HepG2 (cell line): ENCODE results near the gene ZNF629. TPM values are rescaled to one million over a fixed set of nuclear protein-coding genes. Genes with fewer than 3 reads are reported as not detected.

Experiments used
- CBX5 ChIP-seq: sonication (generic); formaldehyde crosslinking; IDR thresholded peaks from 2 replicates; pipeline ENCODE4 v1.4.0; 2020; ENCODE audit warnings: missing genetic modification reagents, borderline replicate concordance
- EP300 ChIP-seq, 3 experiments: sonication (generic) in 1 of 3; formaldehyde crosslinking in 1 of 3; IDR thresholded peaks; 2 replicates each; pipeline versions ENCODE4 v1.5.1 to v1.6.1; 2011 to 2020; ENCODE audit warnings: low read depth in 2 of 3, low read length in 2 of 3, borderline replicate concordance in 1 of 3, improper control_type of control experiment in 1 of 3, mild to moderate bottlenecking in 1 of 3, missing genetic modification reagents in 1 of 3, moderate library complexity in 1 of 3
- GLI4 ChIP-seq: sonication (generic); formaldehyde crosslinking; IDR thresholded peaks from 2 replicates; pipeline ENCODE4 v1.5.1; 2020; ENCODE audit warnings: missing genetic modification reagents, mild to moderate bottlenecking, moderate library complexity, borderline replicate concordance
- GRHL1 ChIP-seq: sonication (generic); formaldehyde crosslinking; conservative IDR thresholded peaks from 2 replicates; pipeline ENCODE4 v1.8.0; 2022; ENCODE audit warnings: missing genetic modification reagents
- KDM2A ChIP-seq: sonication (generic); formaldehyde crosslinking; IDR thresholded peaks from 2 replicates; pipeline ENCODE4 v1.4.0; 2020; ENCODE audit warnings: low read depth, missing genetic modification reagents, borderline replicate concordance
- MAFG ChIP-seq: sonication (generic); formaldehyde crosslinking; IDR thresholded peaks from 2 replicates; pipeline ENCODE4 v1.5.1; 2020; ENCODE audit warnings: mild to moderate bottlenecking, missing genetic modification reagents
- MYC ChIP-seq: sonication (generic); formaldehyde crosslinking; IDR thresholded peaks from 2 replicates; pipeline ENCODE4 v1.9.0; 2021; ENCODE audit warnings: missing genetic modification reagents, borderline replicate concordance
- NR2F6 ChIP-seq, 2 experiments: IDR thresholded peaks; 2 replicates each; pipeline ENCODE4 v1.6.1; 2016; ENCODE audit warnings: antibody characterized with exemption in 1 of 2, mild to moderate bottlenecking in 1 of 2
- POLR2AphosphoS2 ChIP-seq: IDR thresholded peaks from 2 replicates; pipeline ENCODE4 v1.6.1; 2011; ENCODE audit warnings: low read depth, low read length, improper control_type of control experiment
- RBM22 ChIP-seq: fragments of 200-400 bp; formaldehyde crosslinking; optimal IDR thresholded peaks from 2 replicates; pipeline ENCODE3; 2017; ENCODE audit warnings: mild to moderate bottlenecking, low read length, moderate library complexity
- RELA ChIP-seq: sonication (generic); formaldehyde crosslinking; IDR thresholded peaks from 2 replicates; pipeline ENCODE4 v1.4.0; 2020; ENCODE audit warnings: missing genetic modification reagents
- U2AF1 ChIP-seq: fragments of 200-400 bp; formaldehyde crosslinking; optimal IDR thresholded peaks from 2 replicates; pipeline ENCODE3; 2017; ENCODE audit warnings: mild to moderate bottlenecking, low read depth, low read length
- ZBTB46 ChIP-seq: sonication (generic); formaldehyde crosslinking; IDR thresholded peaks from 2 replicates; pipeline ENCODE4 v1.4.0; 2020; ENCODE audit warnings: mild to moderate bottlenecking, missing genetic modification reagents, borderline replicate concordance
- ZFY ChIP-seq: sonication (generic); formaldehyde crosslinking; IDR thresholded peaks from 2 replicates; pipeline ENCODE4 v1.4.0; 2020; ENCODE audit warnings: missing genetic modification reagents
- ZGPAT ChIP-seq: IDR thresholded peaks from 2 replicates; pipeline ENCODE4 v1.6.1; 2016; ENCODE audit warnings: mild to moderate bottlenecking
- ZNF17 ChIP-seq: sonication (generic); formaldehyde crosslinking; IDR thresholded peaks from 2 replicates; pipeline ENCODE4 v1.5.0; 2020; ENCODE audit warnings: mild to moderate bottlenecking, missing genetic modification reagents
- ZNF235 ChIP-seq: sonication (generic); formaldehyde crosslinking; IDR thresholded peaks from 2 replicates; pipeline ENCODE4 v1.8.1; 2023; ENCODE audit warnings: mild to moderate bottlenecking, missing genetic modification reagents, borderline replicate concordance
- ZNF639 ChIP-seq: conservative IDR thresholded peaks from 2 replicates; pipeline ENCODE4 v1.6.1; 2018; ENCODE audit warnings: missing genetic modification reagents
- ZNF670 ChIP-seq: sonication (generic); formaldehyde crosslinking; IDR thresholded peaks from 2 replicates; pipeline ENCODE4 v1.8.0; 2022; ENCODE audit warnings: mild to moderate bottlenecking, missing genetic modification reagents, borderline replicate concordance
- ZNF773 ChIP-seq: sonication (generic); formaldehyde crosslinking; IDR thresholded peaks from 2 replicates; pipeline ENCODE4 v1.4.0; 2020; ENCODE audit warnings: missing genetic modification reagents, borderline replicate concordance
- polyA plus RNA-seq, 8 experiments: library from polyadenylated mRNA; depleted of rRNA in 3 of 8; stranded (reverse) in 7 of 8; unstranded in 1 of 8; fragments of >200 nt; fragmentation: Illumina TruSeq in 4 of 8; extraction: Trizol in 4 of 8; gene quantifications; 2 replicates each; pipeline versions ENCODE4 v1.2.1 to v1.2.3, GENCODE V29; 2011 to 2016; ENCODE audit warnings: low read depth in 4 of 8, missing spikeins in 1 of 8, mixed read lengths in 1 of 8; ENCODE audit not compliant: insufficient read depth in 1 of 8
- total RNA-seq, 5 experiments: library from RNA; depleted of rRNA; stranded (reverse); fragments of >200 nt; fragmentation: Illumina TruSeq; extraction: Trizol; gene quantifications; 2 replicates each; pipeline ENCODE4 v1.2.3, GENCODE V29; 2016; ENCODE audit warnings: low read depth in 1 of 5

The ZNF629 gene
- total and polyA plus RNA-seq, 2 of the 13 experiments (the other 11 are each of a cell fraction or from before 2014, with no cell fraction given), result 6.1 to 16.5 TPM

GRCh38 chr16:30787613-30788378 is 791 bp upstream of the ZNF629 start (continued):
- TF ChIP-seq GLI4 (CRISPR knock-in tag), result no peak
- TF ChIP-seq NR2F6 (IDR thresholded peaks at IDR 0.05), result no peak
- TF ChIP-seq NR2F6 (CRISPR knock-in tag; IDR thresholded peaks at IDR 0.05), result peak; percentile 40; the same call in 1 of the 2 replicates
- no peak for TF ChIP-seq ZGPAT (CRISPR knock-in tag)
- no peak for TF ChIP-seq U2AF1
- TF ChIP-seq ZNF639 (CRISPR knock-in tag), result no peak
- TF ChIP-seq ZNF773 (CRISPR knock-in tag), result no peak
- TF ChIP-seq ZNF235 (CRISPR knock-in tag), result peak; percentile 84
- TF ChIP-seq EP300 (IDR thresholded peaks at IDR 0.05; ENCODE audit: low read depth in 2 of 2, low read length in 2 of 2), result no peak
- no peak for TF ChIP-seq EP300 (CRISPR knock-in tag; IDR thresholded peaks at IDR 0.05; ENCODE audit: borderline replicate concordance)
- TF ChIP-seq POLR2AphosphoS2, result no peak
- no peak for TF ChIP-seq ZNF670 (CRISPR knock-in tag)
- no peak for TF ChIP-seq CBX5 (CRISPR knock-in tag)
- no peak for TF ChIP-seq ZBTB46 (CRISPR knock-in tag)
- no peak for TF ChIP-seq MYC (CRISPR knock-in tag)
- no peak for TF ChIP-seq ZFY (CRISPR knock-in tag)
- TF ChIP-seq ZNF17 (CRISPR knock-in tag), result no peak
- peak; percentile 26 for TF ChIP-seq RBM22
- no peak for TF ChIP-seq RELA (CRISPR knock-in tag)
- TF ChIP-seq MAFG (CRISPR knock-in tag), result no peak
- 0 out of 2 replicates have a peak, but pooled peaks have one; percentile 37 for TF ChIP-seq KDM2A (CRISPR knock-in tag)
- no peak for TF ChIP-seq GRHL1 (CRISPR knock-in tag)
